Vagina (tissue), 2 donors: ENCODE measurements around the gene ANKRD11. TPM values are rescaled to one million over a fixed set of nuclear protein-coding genes. Genes with fewer than 3 reads are reported as not detected.
A peak's percentile ranks its signal among the peaks of the same experiment; 100 is the strongest.

Experiments used
- DNase-seq, 2 donors: peaks; one replicate each; pipeline ENCODE4 v3.0.0-alpha.2; 2017; ENCODE audit errors: extremely low spot score in 2 of 2
- H3K27ac ChIP-seq: fragments of 200-600 bp; sonication (generic); one replicate; pipeline ENCODE4 v1.5.1; 2019
- H3K27me3 ChIP-seq: fragments of 200-600 bp; sonication (generic); one replicate; pipeline ENCODE4 v1.5.1; 2019
- H3K36me3 ChIP-seq, 2 donors: fragments of 200-600 bp; sonication (generic); one replicate each; pipeline ENCODE4 v1.5.1; 2017 to 2019
- H3K4me1 ChIP-seq: fragments of 200-600 bp; sonication (generic); one replicate; pipeline ENCODE4 v1.5.1; 2019
- H3K4me3 ChIP-seq, 2 donors: fragments of 200-600 bp; sonication (generic); 1 replicate in 1 of 2; 2 replicates in 1 of 2; pipeline ENCODE4 v1.5.1; 2016 to 2019
- H3K9me3 ChIP-seq: fragments of 200-600 bp; sonication (generic); one replicate; pipeline ENCODE4 v1.5.1; 2019
- CTCF ChIP-seq, 3 experiments: fragments of 450-650 bp in 2 of 3; fragments of 200-600 bp in 1 of 3; sonication (generic) in 1 of 3; IDR thresholded peaks; one replicate each; pipeline ENCODE4 v1.5.1; 2017 to 2019; ENCODE audit warnings: antibody characterized with exemption in 3 of 3, mild to moderate bottlenecking in 2 of 3, moderate library complexity in 2 of 3
- POLR2A ChIP-seq, 2 donors: fragments of 450-650 bp; IDR thresholded peaks; one replicate each; pipeline ENCODE4 v1.6.1; 2017; ENCODE audit warnings: antibody characterized with exemption in 2 of 2, mild to moderate bottlenecking in 2 of 2, moderate library complexity in 2 of 2
- POLR2AphosphoS5 ChIP-seq, 2 donors: sonication (generic); formaldehyde crosslinking; IDR thresholded peaks; one replicate each; pipeline ENCODE4 v1.9.0; 2017; ENCODE audit warnings: antibody characterized with exemption in 2 of 2, mild to moderate bottlenecking in 2 of 2, low read depth in 1 of 2; ENCODE audit not compliant: insufficient read depth in 1 of 2
- intact Hi-C: fragments of 100-400 bp; cut with DNase I; formaldehyde crosslinking; loops from one replicate; pipeline ENCODE4 v1.15.1; 2023
- total RNA-seq: library from RNA; depleted of rRNA; stranded (reverse); fragments of >200 nt; gene quantifications from one replicate; pipeline ENCODE4 v1.2.3, GENCODE V29; 2016

Gene ANKRD11
- total RNA-seq, 1 donor from 2014 or later, result 135 TPM

DNA sequence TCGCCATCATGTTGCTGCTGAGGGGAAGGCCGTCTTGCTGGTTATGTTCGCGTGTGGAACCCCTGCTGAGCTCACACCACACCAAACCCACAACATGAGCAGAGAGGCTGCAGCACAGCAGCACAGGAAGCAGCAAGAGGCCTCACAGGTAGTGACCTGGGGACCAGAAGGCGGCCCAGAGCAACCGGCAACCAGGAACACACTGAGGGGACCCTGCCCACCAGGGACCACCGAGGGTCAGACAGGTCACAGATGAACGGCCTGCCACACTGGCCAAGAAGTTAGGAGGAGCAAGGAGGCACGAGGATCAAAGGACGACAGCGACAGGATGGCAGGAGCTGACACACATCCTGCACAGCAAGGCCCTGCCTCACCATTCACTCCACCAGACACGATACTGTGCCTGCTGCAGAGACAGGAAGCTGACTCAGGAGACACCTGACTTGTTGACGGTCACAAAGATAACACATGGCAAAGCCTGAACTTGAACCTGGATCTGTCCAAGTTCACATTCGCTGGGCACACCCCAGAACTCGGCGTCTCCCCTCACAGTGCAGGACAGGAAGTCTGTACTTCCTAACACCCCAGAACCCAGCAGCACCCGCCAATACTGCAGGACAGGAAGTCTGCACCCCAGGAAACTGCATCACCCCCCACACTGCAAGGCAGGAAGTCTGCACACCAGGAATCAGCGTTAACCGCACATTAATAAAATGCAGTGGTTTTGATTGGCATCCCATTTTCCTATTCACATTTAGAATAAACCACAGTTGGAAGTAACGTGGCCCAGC is 174.4 kb downstream of the ANKRD11 start:
- H3K4me3 ChIP-seq, result no peak overlapping the region
- H3K36me3 ChIP-seq, result peaks cover 0 to 8% of the 10 kb centered on the region in 2 donors
- intact Hi-C loops, result no loop called here
- no peaks in the 10 kb centered on the region for H3K9me3 ChIP-seq
- no peaks in the 10 kb centered on the region for H3K27me3 ChIP-seq
- no peak for DNase-seq
- H3K27ac ChIP-seq, result no peak overlapping the region
- TF ChIP-seq POLR2A (IDR thresholded peaks at IDR 0.05), result no peak
- TF ChIP-seq POLR2AphosphoS5 (IDR thresholded peaks at IDR 0.05; ENCODE audit: insufficient read depth in 1 of 2, low read depth in 1 of 2), result peak; percentile 53 to 77
- peaks cover 92% of the 10 kb centered on the region for H3K4me1 ChIP-seq

DNA sequence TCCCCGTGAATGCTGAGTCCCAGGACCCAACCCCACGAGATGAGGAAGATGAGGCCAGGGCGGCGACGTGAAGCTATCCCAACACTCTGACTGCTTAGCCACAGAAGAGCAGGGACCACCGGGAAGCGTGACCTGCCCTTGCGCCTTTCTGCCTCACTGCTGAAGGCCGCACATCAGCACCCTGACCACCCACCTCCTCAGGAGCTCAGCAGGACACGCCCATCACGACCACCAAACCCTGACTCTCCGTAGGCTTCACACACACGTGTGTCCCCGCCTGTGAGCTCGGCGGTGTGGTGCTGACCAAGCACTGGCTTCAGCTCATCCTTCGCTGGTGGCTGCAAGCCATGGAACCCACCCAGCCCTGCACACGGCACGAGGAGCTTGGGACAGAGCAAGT is 175.1 kb downstream of the ANKRD11 start:
- Histone ChIP-seq H3K9me3 (no peaks in the 10 kb centered on the region), H3K27me3 (no peaks in the 10 kb centered on the region), H3K36me3 (peaks cover 0 to 8% of the 10 kb centered on the region in 2 donors), H3K4me3 (no peak overlapping the region), H3K27ac (no peak overlapping the region), H3K4me1 (peaks cover 85% of the 10 kb centered on the region)
- TF ChIP-seq POLR2A (IDR thresholded peaks at IDR 0.05) (no peak), CTCF (IDR thresholded peaks at IDR 0.05) (no peak), POLR2AphosphoS5 (IDR thresholded peaks at IDR 0.05; ENCODE audit: insufficient read depth in 1 of 2, low read depth in 1 of 2) (no peak)
- intact Hi-C loops, result no loop called here
- no peak for DNase-seq

- H3K4me3 ChIP-seq, result no peak overlapping the region
- TF ChIP-seq POLR2AphosphoS5 (IDR thresholded peaks at IDR 0.05; ENCODE audit: insufficient read depth in 1 of 2, low read depth in 1 of 2), result no peak
- no peaks in the 10 kb centered on the region for H3K27me3 ChIP-seq
- H3K36me3 ChIP-seq, result peaks cover 0 to 8% of the 10 kb centered on the region in 2 donors
- H3K9me3 ChIP-seq, result no peaks in the 10 kb centered on the region
- DNase-seq, result no peak
- H3K27ac ChIP-seq, result no peak overlapping the region
- peaks cover 83% of the 10 kb centered on the region for H3K4me1 ChIP-seq
- intact Hi-C loops, result no loop called here
Measured at GRCh38 chr16:89314854-89315253, 175.5 kb downstream of the ANKRD11 start.

DNA sequence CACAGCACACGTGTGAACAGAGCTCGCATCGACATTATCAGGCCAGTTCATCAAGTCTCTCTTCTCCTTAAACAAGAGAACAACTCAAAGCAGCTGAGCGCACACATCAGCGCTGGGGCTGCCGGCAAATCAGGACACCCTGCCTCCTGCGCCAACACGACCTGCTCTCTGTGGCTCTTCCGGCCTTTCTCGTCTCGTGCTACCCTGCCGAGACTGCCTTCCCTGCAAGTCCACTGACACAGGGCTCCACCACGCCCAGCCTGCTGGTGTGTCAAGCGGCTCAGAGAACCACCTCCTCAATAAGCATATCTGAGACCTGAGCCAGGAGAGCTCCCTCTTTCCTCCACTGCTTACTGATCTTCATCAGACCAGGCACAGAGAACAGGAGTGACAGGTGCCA is 176.0 kb downstream of the ANKRD11 start:
- TF ChIP-seq POLR2A (IDR thresholded peaks at IDR 0.05) (no peak), CTCF (IDR thresholded peaks at IDR 0.05) (no peak), POLR2AphosphoS5 (IDR thresholded peaks at IDR 0.05; ENCODE audit: insufficient read depth in 1 of 2, low read depth in 1 of 2) (peak in 1 of 2 donors; percentile 45)
- peaks cover 83% of the 10 kb centered on the region for H3K4me1 ChIP-seq
- DNase-seq, result no peak
- no peaks in the 10 kb centered on the region for H3K27me3 ChIP-seq
- intact Hi-C loops, result no loop called here
- no peak overlapping the region for H3K27ac ChIP-seq
- H3K4me3 ChIP-seq, result no peak overlapping the region
- H3K9me3 ChIP-seq, result no peaks in the 10 kb centered on the region
- H3K36me3 ChIP-seq, result peaks cover 0 to 8% of the 10 kb centered on the region in 2 donors

DNA sequence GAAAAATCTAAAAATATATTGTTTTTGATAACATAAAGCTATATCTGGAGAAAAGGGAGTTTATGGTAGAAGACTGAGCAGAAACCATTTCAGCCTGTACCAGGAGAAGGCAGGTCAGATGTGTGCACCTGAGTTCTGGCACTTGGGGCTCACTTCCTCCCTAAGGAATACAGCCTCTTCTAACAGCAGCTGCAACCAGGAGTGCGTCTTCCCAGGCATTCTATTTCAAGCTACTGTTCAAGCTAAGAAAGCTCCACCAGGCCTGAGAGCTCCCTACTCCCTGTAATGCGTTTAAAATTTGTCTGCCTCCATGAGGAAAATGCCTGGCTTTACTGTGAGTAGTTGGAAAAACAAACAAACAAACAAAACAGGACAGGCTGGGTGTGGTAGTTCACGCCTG is 176.8 kb downstream of the ANKRD11 start:
- intact Hi-C loops, result no loop called here
- Histone ChIP-seq H3K4me3 (no peak overlapping the region), H3K27me3 (no peaks in the 10 kb centered on the region), H3K27ac (no peak overlapping the region), H3K36me3 (peaks cover 0 to 8% of the 10 kb centered on the region in 2 donors), H3K9me3 (no peaks in the 10 kb centered on the region), H3K4me1 (peaks cover 82% of the 10 kb centered on the region)
- DNase-seq, result no peak
- TF ChIP-seq POLR2AphosphoS5 (IDR thresholded peaks at IDR 0.05; ENCODE audit: insufficient read depth in 1 of 2, low read depth in 1 of 2) (no peak), CTCF (IDR thresholded peaks at IDR 0.05) (no peak), POLR2A (IDR thresholded peaks at IDR 0.05) (no peak)
